Stimulated activated CD8-positive, alpha-beta memory T cell treated with anti-CD3 and anti-CD28 coated beads, Interleukin-7, amount 100 ng/mL, for 1 hour (primary cell): ENCODE data around the gene GTF2I.
"Not testable (repeated sequence)": the region's sequence is repeated elsewhere in the genome, so short reads cannot be mapped to it uniquely, and the experiment has no call there.

Source experiments
- DNase-seq, 2 donors: peaks; one replicate each; pipeline ENCODE4 v3.0.0-alpha.2; 2020; ENCODE audit warnings: low read depth in 2 of 2

GTF2I gene

DNA sequence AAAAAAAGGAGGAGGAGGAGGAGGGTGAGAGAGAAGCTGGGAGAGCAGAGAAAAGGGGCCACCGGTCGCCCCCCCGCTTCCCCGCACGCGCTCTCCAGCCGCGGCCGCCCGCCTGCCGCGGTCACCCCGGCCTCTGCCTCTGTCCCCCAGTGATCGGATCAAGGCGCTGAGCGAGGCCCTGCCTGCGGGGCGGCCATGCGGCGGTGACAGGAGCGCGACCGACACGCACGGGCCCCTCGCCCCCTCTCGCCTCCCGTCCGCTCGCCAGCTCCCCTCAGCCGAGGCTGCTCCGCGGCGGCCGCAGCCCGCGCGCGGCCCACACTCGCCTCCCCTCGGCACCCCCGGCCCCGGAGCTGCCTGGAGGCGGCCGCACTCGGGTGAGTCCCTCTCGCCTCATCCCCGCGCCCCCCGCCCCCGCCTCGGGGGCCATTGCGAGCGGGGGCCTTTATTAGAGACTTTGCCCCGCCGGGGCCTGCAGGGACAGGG lies at the start of gene GTF2I:
TSS of gene GTF2I (plus strand) at position 27 of the 486 bp plus-strand sequence. CDS start 31,411 bp downstream, outside the sequence.
- DNase-seq, result peak in 1 of 2 donors; percentile 21

DNA sequence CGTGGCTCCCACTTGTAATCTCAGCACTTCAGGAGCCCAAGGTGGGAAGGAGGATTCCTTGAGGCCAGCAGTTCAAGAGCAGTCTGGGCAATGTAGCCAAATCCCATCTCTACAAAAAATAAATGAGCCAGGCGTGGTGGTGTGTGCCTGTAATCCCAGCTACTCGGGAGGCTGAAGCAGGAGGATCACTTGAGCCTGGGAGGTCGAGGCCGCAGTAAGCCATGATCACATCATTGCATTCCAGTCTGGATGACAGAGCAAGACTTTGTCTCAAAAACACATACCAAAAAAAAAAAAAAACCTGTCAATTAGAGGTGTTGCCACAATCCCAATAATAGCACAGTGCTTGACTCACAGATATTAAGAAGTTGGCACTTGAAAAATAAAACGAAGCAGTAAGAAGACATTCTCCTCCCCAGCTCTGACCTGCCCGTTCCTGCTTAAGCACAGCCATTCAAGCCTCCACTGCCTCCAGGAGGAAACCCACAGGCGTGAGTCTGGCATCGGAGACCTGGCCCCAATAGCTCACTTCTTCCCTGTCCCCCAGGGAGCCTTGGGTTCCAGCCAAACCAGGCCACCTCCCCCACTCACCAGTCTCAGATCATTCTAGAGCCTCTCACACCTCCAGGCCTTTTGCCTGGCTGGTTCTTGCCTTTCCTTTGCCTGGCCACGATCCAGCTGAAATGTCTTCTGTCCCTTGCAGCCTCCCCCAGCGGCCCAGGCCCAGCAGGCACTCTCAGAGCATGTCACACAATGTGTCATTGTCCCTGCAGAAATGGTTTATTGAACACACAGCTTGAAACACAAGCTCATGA lies 45.3 kb upstream of the GTF2I start:
- no peak for DNase-seq

DNA sequence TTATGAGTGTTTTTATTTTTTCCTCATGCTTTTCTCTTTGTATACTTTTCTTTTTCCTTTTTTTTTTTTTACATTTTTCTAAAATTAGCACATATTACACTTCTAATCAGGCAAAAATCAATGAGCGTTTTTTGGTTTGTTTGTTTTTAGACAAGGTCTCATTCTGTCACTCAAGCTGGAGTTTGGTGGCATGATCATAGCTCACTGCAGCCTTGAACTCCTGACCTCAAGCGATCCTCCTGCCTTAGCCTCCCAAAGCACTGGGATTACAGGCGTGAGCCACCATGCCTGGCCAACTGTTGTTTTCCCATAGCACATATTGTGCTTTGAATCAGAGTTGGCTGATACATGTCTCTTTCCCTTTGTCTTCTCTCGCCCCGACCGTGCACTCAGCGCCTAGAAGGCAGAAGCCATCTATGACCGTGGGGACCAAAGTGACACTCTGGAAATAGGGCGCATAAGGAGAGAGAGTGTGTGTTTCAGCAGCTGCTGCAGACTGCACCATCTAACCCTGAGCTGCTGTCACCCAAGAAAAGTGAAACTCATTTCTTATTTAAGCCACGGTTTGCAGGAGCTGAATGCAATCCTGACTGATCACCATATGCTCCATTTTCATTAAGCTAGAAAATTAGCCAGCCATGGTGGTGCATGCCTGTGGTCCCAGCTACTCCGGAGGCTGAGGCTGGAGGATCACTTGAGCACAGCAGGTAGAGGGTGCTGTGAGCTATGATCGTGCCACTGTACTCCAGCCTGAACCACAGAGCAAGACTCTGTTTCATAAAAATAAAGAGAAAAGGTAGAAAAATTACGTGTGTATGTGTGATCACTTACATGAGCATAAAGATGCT lies 41.4 kb upstream of the GTF2I start:
- no peak for DNase-seq

DNA sequence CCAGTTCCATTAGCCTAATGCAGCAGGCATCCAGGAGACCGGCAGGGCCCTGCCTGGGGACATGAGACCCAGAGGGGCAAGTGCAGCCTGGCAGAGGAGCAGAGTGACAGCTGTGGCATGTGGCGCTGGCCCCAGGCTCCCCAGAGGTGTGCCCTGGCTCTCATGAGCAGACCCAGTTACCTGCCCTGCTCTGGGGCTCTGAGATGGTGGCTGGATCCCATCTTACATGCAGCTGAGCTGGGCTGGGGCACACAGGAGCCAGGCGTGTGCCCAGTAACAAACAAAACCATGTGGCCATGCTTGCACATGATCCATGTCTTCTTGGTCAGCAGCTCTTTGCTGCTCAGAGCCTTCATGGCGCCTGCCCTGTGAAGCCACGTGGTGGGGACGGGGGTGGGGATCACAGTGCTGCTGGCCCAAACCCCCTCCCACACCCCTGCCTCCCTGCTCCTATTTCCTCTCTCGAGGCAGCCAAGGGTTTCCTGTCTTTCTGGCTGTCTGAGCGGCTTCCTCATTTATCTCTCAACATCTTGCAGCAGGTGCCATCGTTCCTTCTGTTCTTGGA lies 40.3 kb upstream of the GTF2I start:
- DNase-seq, result no peak

DNA sequence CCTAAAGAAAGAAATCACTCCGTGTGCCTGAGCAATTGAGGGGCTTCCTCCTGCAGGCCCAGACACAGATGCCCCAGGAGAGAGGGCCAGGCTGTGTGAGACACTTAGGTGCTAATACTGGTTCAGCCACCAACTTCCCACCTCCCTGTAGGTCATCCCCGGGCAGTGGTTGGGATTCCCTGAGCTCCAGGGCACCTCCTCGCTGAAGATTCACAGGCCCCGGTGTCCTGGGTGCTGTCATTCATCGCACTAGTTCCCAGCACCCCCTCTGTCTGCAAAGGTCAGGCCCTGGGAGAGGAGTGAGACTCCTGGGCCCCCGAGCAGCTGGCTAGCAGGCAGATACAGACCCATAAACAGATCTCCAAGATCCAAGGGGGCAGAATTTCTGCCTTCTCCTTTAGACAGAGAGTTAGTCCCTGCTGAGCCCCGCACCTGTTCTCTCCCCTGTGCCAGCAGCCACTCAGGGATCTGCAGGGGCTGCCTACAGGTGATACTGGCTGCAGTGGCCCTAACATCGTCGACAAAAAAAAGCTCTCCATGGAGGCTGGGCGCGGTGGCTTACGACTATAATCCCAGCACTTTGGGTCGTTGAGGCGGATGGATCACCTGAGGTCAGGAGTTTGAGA lies 38.2 kb upstream of the GTF2I start:
- no peak for DNase-seq

DNA sequence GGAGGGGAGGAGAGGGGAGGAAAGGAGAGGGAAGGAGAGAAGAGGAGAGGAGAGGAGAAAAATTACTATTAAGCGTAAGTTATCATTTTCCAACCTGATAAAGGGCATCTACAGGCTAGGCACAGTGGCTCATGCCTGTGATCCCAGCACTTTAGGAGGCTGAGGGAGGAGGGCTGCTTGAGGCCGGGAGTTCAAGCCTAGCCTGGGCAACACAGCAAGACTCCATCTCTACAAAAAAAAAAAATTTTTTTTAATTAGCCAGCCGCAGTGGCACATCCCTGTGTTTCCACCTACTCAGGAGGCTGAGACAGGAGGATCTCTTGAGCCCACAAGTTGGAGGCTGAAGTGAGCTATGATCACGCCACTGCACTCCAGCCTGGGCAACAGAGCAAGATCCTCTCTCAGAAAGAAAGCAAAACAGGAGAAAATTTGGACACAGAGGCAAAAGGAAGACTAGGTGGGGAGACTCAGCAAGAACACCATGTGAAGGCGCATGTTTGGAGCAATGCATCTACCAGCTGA lies 35.2 kb upstream of the GTF2I start:
- DNase-seq, result no peak

DNA sequence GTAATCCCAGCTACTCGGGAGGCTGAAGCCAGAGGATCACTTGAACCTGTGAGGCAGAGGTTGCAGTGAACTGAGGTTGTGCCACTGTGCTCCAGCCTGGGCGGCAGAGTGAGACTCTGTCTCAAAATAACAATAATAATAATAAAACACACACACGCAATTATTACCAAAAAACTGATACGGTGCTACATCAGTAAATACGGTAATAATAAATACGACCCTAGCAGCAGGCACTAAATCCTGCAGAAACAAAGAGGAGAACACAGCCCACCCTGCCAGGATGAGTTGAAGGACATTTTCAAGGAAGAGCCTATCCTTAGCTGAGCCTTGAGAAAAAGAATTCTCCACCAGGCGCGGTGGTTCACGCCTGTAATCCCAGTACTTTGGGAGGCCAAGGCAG lies 34.4 kb upstream of the GTF2I start:
- no peak for DNase-seq

DNA sequence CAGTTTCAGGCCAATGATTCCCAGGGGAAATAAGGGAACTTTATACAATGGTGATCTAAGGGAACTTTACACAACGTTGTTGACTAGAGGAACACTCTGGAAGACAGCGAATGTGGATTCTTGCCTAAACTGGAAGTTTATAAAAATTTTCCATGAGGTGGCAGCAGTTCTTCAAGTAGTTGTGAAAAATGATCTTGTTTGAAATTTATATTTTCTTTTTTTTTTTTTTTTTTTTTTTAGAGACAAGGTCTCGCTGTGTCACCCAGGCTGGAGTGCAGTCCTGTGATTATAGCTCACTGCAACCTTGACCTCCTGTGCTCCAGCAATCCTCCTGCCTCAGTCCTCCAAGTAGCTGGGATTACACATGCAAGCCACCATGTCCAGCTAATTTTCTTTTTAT lies 32.1 kb upstream of the GTF2I start:
- no peak for DNase-seq

DNA sequence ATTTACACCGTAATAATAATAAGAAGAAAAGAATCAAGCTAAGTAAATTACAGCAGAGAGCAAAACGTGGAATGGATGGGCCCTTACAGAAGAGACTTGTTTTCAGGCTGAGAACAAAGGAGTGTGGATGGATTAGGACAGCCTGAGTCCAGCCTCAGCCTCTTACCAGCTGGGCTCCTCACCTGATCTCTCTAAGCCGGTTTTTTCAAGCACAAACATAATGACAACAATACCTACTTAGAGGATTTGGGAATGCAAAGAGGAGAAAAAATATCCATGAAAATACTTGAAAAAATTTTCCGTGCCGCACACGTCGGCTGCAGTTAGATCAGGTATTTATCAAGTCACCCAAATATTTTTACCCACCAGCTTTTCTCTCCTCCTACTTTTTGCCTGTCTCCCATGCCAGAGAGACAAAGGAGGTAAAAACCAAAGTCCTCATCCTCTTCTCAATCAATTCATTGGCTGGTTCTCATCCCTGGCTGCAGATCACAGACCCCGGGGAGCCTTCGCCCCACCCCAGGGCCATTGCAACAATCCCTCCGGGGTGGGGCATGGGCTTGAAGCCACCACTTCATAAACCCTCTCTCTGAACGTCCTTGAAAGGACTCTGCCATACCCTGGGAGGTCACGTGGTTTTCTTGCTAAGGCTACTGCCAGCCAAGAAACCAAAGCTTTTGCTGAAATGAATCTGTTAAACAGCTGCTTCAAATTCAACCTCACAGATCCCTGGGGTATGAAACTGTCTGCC lies 29.7 kb upstream of the GTF2I start:
- no peak for DNase-seq

DNA sequence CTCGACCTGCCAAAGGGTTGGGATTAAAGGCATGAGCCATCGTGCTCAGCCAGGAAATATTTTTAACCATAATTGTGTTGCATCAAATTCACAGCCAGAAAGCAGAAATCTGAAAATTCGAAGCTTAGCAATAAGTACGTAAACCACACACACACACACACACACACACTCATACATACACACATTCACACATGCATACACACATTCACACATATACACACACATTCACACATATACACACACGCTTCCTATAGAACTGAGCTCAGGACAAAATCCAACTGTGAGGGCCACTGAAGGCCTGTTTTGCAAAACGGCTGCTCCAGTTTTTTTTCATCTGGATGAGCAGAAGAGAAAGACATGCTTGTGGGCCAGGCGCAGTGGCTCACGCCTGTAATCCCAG lies 25.0 kb upstream of the GTF2I start:
- DNase-seq, result no peak

DNA sequence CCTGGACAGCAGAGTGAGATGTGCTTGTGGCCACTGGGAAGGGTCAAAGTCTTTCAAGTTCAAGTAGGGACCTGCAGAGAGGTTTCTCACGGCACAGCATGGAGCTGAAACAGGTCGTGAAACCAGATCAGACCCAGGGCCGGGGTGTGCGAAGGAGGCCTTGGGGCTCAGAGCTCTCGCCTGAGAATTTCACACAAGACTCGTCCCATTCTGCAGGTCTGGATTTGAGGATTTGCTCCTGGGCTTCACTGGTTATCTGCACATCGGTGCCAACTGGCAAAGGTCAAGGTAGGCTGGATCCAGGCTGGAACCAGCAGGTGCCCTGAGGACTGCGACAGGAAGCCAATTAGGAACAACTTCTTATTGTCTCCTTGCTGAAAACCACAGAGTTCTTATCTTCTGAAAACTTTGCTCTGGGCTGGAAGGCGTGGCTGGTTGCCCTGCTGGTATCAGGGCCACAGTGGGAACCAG lies 24.0 kb upstream of the GTF2I start:
- no peak for DNase-seq

DNA sequence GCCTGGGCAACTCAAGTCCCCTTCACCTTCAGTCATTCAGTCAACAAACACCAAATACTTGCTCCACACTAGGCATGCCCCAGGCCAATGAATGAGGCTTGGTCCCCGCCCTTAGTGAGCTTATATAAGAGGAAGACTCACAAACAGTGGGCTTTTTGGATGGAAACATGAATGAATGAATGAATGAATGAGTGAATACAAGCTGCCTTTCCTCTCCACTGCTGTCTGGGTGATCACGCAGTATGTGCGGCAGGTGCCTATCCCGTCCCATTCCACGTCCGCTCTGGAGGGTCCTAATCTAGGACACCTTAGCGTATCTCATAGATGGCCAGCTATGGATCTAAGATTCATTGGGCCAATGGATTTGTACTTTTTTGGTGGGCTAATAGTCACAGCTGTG lies 19.8 kb upstream of the GTF2I start:
- no peak for DNase-seq

DNA sequence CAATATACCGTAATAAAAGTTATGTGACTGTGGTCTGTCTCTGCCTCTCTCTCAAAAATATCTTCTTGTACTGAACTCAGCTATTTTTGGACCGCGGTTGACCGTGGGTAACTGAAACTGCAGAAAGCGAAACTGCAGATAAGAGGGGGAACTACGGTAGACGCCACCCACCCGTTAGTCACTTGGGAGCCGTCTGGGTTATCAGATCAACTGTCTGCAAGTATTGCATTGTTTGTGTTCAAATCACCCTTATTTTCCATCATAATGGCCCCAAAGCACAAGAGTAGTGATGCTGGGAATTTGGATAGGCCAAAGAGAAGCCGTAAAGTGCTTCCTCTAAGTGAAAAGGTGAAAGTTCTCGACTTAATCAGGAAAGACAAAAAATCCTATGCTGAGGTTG lies 7.5 kb upstream of the GTF2I start:
- DNase-seq, result peak; percentile 55 to 57

DNA sequence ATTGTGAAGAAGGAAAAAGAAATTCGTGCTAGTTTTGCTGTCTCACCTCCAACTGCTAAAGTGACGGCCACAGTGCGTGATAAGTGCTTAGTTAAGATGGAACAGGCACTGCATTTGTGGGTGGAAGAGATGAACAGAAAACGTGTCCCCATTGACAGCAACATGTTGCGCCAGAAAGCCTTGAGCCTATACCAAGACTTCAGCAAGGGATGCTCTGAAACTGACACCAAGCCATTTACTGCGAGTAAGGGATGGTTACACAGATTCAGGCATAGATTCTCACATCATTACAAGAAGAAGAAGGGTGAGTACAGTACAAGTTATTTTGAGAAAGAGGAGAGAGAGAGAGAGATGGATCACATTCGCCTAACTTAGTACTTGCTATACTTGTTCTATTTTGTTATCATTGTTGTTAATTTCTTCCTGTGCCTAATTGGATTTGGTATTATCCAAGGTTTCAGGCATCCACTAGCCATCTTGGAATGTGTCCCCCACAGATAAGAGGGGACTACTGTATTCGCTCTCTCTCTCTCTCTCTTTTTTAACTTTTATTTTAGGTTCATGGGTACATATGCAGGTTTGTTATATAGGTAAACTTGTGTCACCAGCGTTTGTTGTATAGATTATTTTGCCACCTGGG lies 6.9 kb upstream of the GTF2I start:
- DNase-seq, result not testable (repeated sequence)

DNA sequence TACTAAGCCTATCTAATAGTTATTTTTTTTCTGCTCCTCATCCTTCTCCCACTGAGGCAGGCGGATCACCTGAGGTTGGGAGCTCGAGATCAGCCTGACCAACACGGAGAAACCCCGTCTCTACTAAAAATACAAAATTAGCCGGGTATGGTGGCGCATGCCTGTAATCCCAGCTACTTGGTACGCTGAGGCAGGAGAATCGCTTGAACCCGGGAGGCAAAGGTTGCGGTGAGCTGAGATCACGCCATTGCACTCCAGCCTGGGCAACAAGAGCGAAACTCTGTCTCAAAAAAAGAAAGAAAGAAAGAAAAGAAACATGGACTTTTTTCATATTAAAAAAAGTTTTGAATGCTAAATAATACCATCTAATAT lies 6.4 kb upstream of the GTF2I start:
- DNase-seq, result not testable (repeated sequence)

DNA sequence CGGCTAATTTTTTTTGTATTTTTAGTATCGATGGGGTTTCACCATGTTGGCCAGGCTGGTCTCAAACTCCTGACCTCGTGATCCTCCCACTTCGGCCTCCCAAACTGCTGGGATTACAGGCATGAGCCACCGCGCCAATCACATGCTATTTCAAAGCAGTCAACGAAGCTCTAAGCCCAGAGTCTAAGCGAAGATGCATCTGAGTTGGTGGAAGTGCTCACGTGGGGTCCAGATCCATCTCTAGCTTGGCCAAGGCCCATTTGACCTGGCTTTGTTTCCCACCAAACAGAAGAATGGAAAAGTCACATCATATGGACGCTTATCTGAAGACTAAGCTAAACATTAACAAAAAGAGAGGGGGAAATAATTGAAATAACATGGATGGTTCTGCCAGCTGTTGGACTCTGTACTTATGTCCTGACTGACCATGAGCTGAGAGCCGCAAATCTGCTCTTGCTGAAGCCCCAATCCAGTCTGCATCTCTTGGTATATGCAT lies 3.8 kb upstream of the GTF2I start:
- no peak for DNase-seq

DNA sequence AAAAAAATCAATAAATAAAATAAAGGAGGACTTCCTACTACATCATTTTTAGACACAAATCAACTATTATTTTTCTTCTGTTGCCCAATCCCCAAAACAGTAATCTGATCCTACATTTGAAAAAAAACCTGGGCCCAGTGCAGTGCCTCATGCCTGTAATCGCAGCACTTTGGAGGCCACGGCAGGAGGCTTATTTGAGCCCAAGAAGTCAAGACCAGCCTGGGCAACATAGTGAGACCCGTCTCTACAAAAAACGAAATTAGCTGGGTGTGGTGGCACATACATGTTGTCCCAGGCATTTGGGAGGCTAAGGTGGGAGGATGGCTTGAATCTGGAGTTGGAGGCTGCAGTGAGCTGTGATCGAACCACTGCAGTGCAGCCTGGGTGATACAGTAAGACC lies 2.7 kb upstream of the GTF2I start:
- no peak for DNase-seq

DNA sequence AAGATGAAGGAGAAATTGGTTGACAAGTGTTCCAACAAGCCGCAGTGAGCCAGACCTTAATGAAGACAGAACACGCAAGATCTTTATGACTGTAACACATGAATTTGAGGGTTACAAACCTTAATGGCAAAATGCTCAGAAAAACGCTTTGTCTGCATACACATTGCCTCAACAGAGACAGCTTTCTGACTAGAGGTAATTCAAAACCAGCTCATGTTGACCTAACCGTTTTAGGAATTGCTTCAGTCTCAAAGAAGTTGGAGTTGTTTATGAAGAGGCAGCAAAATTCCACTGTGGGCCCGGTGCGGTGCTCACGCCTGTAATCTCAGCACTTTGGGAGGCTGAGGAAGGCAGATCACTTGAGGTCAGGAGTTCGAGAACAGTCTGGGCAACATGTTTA lies 2.2 kb upstream of the GTF2I start:
- DNase-seq, result no peak

DNA sequence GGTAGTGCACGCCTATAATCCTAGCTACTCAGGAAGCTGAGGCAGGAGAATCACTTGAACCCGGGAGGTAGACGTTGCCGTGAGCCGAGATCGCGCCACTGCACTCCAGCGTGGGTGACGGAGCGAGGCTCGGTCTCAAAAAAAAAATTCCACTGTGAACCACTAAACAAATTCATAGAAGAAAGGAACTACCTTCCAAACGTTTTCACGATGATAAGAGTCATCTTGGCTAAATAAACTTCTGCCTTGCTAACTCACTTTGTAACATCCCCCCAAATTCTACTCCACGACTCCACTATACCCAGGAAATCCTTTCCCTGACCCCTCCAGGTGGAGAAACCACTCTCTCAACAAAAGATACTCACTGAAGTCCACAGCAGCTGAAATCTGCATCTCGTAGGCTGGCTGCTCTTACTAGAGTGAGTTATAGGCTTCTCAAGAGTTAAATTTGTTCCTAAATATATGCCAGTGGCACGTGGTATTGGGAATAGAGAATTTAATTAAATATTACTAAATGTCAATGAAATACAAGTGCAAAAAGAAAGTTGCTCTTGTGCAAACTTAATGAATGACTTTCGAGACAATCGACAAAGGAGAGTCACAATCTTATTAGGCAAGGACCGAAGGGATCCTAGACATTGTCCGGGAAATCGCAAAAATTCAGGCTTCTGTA lies 1.6 kb upstream of the GTF2I start:
- DNase-seq, result no peak

DNA sequence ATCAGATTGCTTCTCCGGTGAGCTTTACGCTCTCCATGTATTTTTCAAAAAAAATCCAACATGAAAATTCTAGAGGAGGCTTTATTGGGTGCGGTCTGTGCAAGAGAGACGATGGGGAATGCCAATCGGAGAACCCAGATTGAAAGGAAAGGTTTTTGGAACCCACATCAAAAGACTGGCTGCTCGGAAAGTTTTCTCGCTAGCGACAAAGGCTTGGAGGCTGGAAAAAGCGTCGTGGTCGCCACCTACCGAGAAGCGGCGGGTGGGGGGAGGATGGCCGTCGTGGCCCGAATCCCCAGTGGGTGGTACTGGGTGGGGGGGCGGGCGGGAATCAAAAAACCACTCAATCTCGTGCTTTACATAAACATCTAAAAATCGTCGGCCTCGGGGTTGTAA lies 1.1 kb upstream of the GTF2I start:
- peak; percentile 30 to 48 for DNase-seq
